ENCODE results near the gene SLC6A19.

- no peak for TF ChIP-seq CTCF (IDR thresholded peaks at IDR 0.05)
- no peak for TF ChIP-seq POLR2A (IDR thresholded peaks at IDR 0.05)
Observed at GRCh38 chr5:1254196-1254595, 52.8 kb downstream of the SLC6A19 start.

Data from adrenal gland (tissue), 5 donors.